Measurements from ENCODE around the gene TBK1. TPM values are rescaled to one million over a fixed set of nuclear protein-coding genes. Genes with fewer than 3 reads are reported as not detected.

TBK1 gene
- total RNA-seq, 1 donor from 2014 or later, result 24.8 TPM

Other genes starting within 250 kb of the TBK1 start
- 4.4 TPM for gene KICS2, start 229.8 kb upstream of the TBK1 start, total RNA-seq
- gene C12orf56, start 61.4 kb upstream of the TBK1 start, total RNA-seq, result 0.25 TPM
- 55.6 TPM for gene XPOT, start 47.7 kb upstream of the TBK1 start, total RNA-seq
- gene RASSF3, start 158.4 kb downstream of the TBK1 start, total RNA-seq, result 5.4 TPM